ENCODE measurements around the gene AKR1C8. TPM values are rescaled to one million over a fixed set of nuclear protein-coding genes. Genes with fewer than 3 reads are reported as not detected.
"Not testable (repeated sequence)": the region's sequence is repeated elsewhere in the genome, so short reads cannot be mapped to it uniquely, and the experiment has no call there.

The AKR1C8 gene
- total RNA-seq, 1 donor from 2014 or later = 0.83 TPM

DNA sequence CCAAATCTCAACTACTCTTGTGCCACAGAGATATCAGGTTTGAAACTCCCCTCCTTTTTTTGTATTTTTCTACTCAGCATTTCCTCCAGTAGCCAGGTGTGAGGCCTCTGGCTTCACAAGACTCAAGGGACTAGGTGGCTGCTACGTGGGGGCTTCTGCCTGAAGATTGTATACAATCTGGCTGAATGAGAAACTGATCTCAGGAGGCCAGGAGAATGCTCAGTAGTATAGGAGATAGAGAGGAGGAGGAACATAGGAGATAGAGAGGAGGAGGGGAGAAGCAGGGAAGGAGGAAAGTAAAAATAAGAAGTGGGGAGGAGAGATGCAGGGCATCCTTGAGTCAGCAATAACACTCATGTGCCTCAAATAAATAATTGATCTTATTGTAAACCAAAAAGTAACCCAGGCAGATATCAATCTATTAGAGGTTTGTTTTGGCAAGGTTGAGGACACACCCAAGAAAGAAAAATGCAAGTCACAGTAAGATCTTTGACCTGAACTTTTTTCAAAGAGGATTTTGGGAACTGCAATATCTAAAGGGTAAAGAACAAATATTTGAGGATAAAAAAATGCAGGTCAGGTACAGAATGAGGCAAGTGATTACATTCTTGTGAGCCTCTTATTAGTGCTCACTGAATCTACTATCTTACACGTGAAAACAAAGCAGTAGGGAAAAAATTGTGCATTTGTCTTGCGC lies 36.8 kb downstream of the AKR1C8 start:
- DNase-seq (no peak), ATAC-seq (no peak)
- Histone ChIP-seq H3K4me1 (no peaks in the 10 kb centered on the region), H3K4me3 (no peak overlapping the region), H3K27me3 (ENCODE audit: low read depth) (no peaks in the 10 kb centered on the region), H3K27ac (no peak overlapping the region), H3K9me3 (peaks cover 4% of the 10 kb centered on the region), H3K36me3 (no peaks in the 10 kb centered on the region)
- intact Hi-C loops (cut with DNase I) = no loop called here
- no peak for TF ChIP-seq CTCF (IDR thresholded peaks at IDR 0.05)

DNA sequence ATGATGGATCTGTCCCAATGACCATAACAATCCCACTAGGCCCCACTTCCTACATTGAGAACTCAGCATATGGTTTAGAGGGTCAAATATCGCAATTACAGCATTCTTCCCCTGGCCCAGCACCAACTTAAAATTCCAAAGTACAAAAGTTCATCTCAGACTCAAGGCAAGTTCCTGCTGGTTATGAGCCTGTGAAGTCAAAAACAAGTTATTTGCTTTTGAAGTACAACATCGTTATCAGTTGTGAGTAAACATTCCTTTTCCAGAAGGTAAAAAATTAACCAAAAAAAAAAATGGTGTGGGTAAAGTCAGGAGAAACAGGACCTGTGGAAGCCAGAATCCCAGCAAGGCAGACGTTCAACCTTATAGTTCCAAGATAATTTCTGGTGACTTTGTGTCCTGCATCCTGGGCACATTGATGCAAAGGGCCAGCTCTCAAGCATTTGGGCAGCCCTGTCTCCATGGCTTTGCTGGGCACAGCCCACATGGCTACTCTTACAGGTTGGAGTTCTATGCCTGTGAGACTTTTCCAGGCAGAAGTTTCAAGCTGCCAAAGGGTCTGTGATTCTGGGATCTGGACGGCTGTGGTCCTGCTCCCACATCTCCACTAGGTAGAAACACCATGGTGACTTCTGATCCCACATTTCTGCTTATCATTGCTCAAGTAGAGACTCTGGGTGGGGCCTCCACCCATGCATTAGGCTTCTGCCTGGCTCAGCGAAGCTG lies 37.5 kb downstream of the AKR1C8 start:
- H3K4me1 ChIP-seq = no peaks in the 10 kb centered on the region
- TF ChIP-seq CTCF (IDR thresholded peaks at IDR 0.05) = no peak
- H3K9me3 ChIP-seq = peaks cover 4% of the 10 kb centered on the region
- H3K4me3 ChIP-seq = no peak overlapping the region
- no peaks in the 10 kb centered on the region for H3K27me3 ChIP-seq (ENCODE audit: low read depth)
- ATAC-seq (no peak), DNase-seq (no peak)
- intact Hi-C loops (cut with DNase I) = no loop called here
- H3K27ac ChIP-seq = no peak overlapping the region
- H3K36me3 ChIP-seq = no peaks in the 10 kb centered on the region

GRCh38 chr10:5146920-5147254 lies 38.1 kb downstream of the AKR1C8 start:
- no peaks in the 10 kb centered on the region for H3K27me3 ChIP-seq (ENCODE audit: low read depth)
- no peaks in the 10 kb centered on the region for H3K36me3 ChIP-seq
- no peak for TF ChIP-seq CTCF (IDR thresholded peaks at IDR 0.05)
- ATAC-seq = no peak
- H3K4me1 ChIP-seq = no peaks in the 10 kb centered on the region
- intact Hi-C loops (cut with DNase I) = no loop called here
- H3K27ac ChIP-seq = no peak overlapping the region
- H3K4me3 ChIP-seq = no peak overlapping the region
- DNase-seq = no peak
- H3K9me3 ChIP-seq = peaks cover 4% of the 10 kb centered on the region

GRCh38 chr10:5143137-5143536 lies 41.8 kb downstream of the AKR1C8 start:
- no peak overlapping the region for H3K27ac ChIP-seq
- H3K4me1 ChIP-seq = no peaks in the 10 kb centered on the region
- no peak for TF ChIP-seq CTCF (IDR thresholded peaks at IDR 0.05)
- H3K27me3 ChIP-seq (ENCODE audit: low read depth) = no peaks in the 10 kb centered on the region
- DNase-seq = no peak
- H3K36me3 ChIP-seq = no peaks in the 10 kb centered on the region
- no peak for ATAC-seq
- intact Hi-C loops (cut with DNase I) = no loop called here
- H3K9me3 ChIP-seq = peaks cover 1% of the 10 kb centered on the region
- no peak overlapping the region for H3K4me3 ChIP-seq

DNA sequence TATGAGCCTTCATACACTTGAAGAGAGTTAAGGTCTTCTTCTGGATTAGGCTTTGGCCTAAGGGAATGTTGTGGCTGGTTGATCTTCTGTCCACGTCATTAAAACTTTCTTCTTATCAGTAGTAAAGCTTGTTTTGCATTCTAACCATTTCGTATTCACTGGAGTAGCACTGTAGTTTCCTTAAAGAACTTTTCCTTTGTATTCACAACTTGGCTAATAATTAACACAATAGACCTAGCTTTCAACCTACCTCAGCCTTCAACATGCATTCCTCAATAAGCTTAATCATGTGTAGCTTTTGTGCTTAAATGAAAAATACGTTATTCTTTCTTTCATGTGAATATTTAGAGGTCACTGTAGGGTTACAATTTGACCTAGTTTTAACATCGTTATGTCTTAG lies 42.8 kb downstream of the AKR1C8 start:
- H3K27me3 ChIP-seq (ENCODE audit: low read depth) = no peaks in the 10 kb centered on the region
- TF ChIP-seq CTCF (IDR thresholded peaks at IDR 0.05) = no peak
- H3K36me3 ChIP-seq = no peaks in the 10 kb centered on the region
- H3K9me3 ChIP-seq = peaks cover 9% of the 10 kb centered on the region
- no peak overlapping the region for H3K27ac ChIP-seq
- intact Hi-C loops (cut with DNase I) = no loop called here
- H3K4me3 ChIP-seq = no peak overlapping the region
- H3K4me1 ChIP-seq = no peaks in the 10 kb centered on the region
- no peak for ATAC-seq
- no peak for DNase-seq

DNA sequence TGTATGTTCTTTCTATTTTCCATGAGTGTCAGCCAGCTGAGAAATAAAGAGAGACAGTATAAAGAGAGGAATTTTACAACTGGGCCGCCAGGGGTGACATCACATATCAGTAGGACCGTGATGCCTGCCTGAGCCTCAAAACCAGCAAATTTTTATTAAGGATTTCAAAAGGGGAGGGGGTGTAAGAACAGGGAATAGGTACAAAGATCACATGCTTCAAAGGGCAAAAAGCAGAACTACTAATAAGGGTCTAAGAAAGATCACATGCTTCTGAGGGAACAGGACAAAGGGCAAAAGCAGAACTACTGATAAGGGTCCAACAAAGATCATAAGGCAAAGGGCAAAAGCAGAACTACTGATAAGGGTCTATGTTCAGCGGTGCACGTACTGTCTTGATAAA lies 47.3 kb downstream of the AKR1C8 start:
- H3K4me1 ChIP-seq; H3K4me3 ChIP-seq; intact Hi-C loops (cut with DNase I); H3K36me3 ChIP-seq; H3K27me3 ChIP-seq (ENCODE audit: low read depth); DNase-seq; ATAC-seq; H3K27ac ChIP-seq: not testable (repeated sequence)
- peaks cover 23% of the 10 kb centered on the region for H3K9me3 ChIP-seq
